ENCODE measurements around the gene RAB31. TPM values are rescaled to one million over a fixed set of nuclear protein-coding genes. Genes with fewer than 3 reads are reported as not detected.

The RAB31 gene
- total RNA-seq (77.1 TPM), polyA plus RNA-seq (ENCODE audit: insufficient read depth, low read depth, low replicate concordance) (17.3 TPM)
- long read RNA-seq, donor 1, full-length matches to known transcripts, result 14 of 14 reads
- long read RNA-seq, donor 1, partial matches to known transcripts, result 0 of 14 reads
- long read RNA-seq, donor 1, other reads (novel, unspliced or antisense), result 0 of 14 reads
- long read RNA-seq, donor 2, full-length matches to known transcripts, result 13 of 13 reads
- long read RNA-seq, donor 2, partial matches to known transcripts, result 0 of 13 reads
- long read RNA-seq, donor 2, other reads (novel, unspliced or antisense), result 0 of 13 reads
- long read RNA-seq, donor 3, full-length matches to known transcripts, result 12 of 12 reads
- long read RNA-seq, donor 3, partial matches to known transcripts, result 0 of 12 reads
- long read RNA-seq, donor 3, other reads (novel, unspliced or antisense), result 0 of 12 reads
- long read RNA-seq, donor 4, full-length matches to known transcripts, result 8 of 8 reads
- long read RNA-seq, donor 4, partial matches to known transcripts, result 0 of 8 reads
- long read RNA-seq, donor 4, other reads (novel, unspliced or antisense), result 0 of 8 reads
- long read RNA-seq, donor 5, result 0 reads
- long read RNA-seq, donor 6, full-length matches to known transcripts, result 5 of 5 reads
- long read RNA-seq, donor 6, partial matches to known transcripts, result 0 of 5 reads
- long read RNA-seq, donor 6, other reads (novel, unspliced or antisense), result 0 of 5 reads
- long read RNA-seq, donor 7, full-length matches to known transcripts, result 62 of 76 reads
- long read RNA-seq, donor 7, partial matches to known transcripts, result 2 of 76 reads
- long read RNA-seq, donor 7, other reads (novel, unspliced or antisense), result 12 of 76 reads
- long read RNA-seq, donor 8, full-length matches to known transcripts, result 9 of 9 reads
- long read RNA-seq, donor 8, partial matches to known transcripts, result 0 of 9 reads
- long read RNA-seq, donor 8, other reads (novel, unspliced or antisense), result 0 of 9 reads
- long read RNA-seq, donor 9, full-length matches to known transcripts, result 2 of 2 reads
- long read RNA-seq, donor 9, partial matches to known transcripts, result 0 of 2 reads
- long read RNA-seq, donor 9, other reads (novel, unspliced or antisense), result 0 of 2 reads
- long read RNA-seq, donor 10, full-length matches to known transcripts, result 8 of 8 reads
- long read RNA-seq, donor 10, partial matches to known transcripts, result 0 of 8 reads
- long read RNA-seq, donor 10, other reads (novel, unspliced or antisense), result 0 of 8 reads

GRCh38 chr18:9708057-9708433 is at the start of gene RAB31:
Gene RAB31 (plus strand): TSS chr18:9708301. CDS start chr18:9708406, 105 bp downstream.
- Histone ChIP-seq H3K4me3 (ENCODE audit: low read length in 3 of 3) (peak within 1 kb of the TSS; percentile 50 to 72 (median 64)), H3K4me1 (ENCODE audit: control insufficient read depth in 2 of 3, insufficient read depth in 2 of 3, low read depth in 1 of 3, low read length in 3 of 3) (peaks cover 0 to 16% (median 0%) of the 10 kb centered on the region in 3 donors), H3K9ac (ENCODE audit: low read length in 3 of 3) (peak within 1 kb of the TSS; percentile 33 to 77 (median 63)), H3K27ac (ENCODE audit: low read depth in 2 of 2, low read length in 2 of 2) (peak within 1 kb of the TSS; percentile 74 to 94), H3K27me3 (ENCODE audit: control insufficient read depth, insufficient read depth, low read length) (no peaks in the 10 kb centered on the region), H3K9me3 (ENCODE audit: control insufficient read depth in 2 of 3, insufficient read depth in 1 of 3, low read length in 3 of 3) (no peaks in the 10 kb centered on the region), H3K36me3 (ENCODE audit: control insufficient read depth in 2 of 3, insufficient read depth in 3 of 3, low read length in 3 of 3) (no peaks in the 10 kb centered on the region)
- intact Hi-C loops (cut with DNase I), result no loop called here
- no peak for TF ChIP-seq CTCF (IDR thresholded peaks at IDR 0.05; ENCODE audit: borderline replicate concordance, extremely low read depth, insufficient read depth)
- FAIRE-seq, result no peak
- peak; percentile 56 to 95 (median 77) for DNase-seq

DNA sequence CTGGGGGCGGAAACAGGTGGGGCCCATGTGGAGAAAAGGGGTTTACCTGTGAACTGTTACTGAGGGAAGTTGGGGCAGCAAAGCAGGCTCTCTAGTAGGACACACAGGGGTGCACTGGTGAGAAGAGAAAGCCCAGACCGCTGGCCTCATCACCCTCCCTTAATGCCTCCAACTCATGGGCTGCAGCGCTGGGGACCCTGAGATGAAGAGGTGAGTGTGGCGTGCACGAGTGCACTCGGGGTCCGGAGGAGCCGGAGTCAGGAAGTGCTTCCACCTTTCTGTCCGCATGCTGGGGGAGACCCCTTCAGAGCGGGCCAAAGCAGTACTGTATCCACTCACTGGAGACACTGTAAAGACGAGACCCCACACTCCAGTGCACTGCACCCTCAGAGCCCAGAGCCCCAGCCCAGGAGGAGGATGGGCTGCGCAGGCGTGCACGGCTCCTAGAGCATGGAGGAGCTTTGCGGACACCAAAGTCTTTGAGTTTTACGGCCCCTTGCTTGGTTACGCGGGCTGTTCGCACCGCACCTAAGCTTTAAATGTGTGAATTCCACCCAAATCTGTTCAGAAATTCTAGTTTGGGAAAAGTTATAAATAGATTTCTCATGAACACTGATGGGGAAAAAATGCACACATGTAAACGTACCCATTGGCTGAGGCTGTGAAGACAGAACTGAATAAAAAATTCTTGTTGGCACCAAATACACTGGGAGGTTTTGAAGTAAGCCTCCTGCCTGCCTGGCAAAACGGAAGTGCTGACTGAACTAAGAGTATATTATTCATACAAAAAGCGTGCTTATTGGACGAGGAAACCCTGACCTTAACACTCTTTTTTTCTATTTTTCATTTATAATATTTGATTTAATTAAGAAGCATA is 48.4 kb upstream of the RAB31 start:
- H3K27me3 ChIP-seq (ENCODE audit: control insufficient read depth, insufficient read depth, low read length), result no peaks in the 10 kb centered on the region
- DNase-seq (no peak), FAIRE-seq (no peak)
- H3K4me1 ChIP-seq (ENCODE audit: control insufficient read depth in 2 of 3, insufficient read depth in 2 of 3, low read depth in 1 of 3, low read length in 3 of 3), result no peaks in the 10 kb centered on the region
- no peak for TF ChIP-seq CTCF (IDR thresholded peaks at IDR 0.05; ENCODE audit: borderline replicate concordance, extremely low read depth, insufficient read depth)
- no peak overlapping the region for H3K27ac ChIP-seq (ENCODE audit: low read depth in 2 of 2, low read length in 2 of 2)
- no peak overlapping the region for H3K9ac ChIP-seq (ENCODE audit: low read length in 3 of 3)
- H3K36me3 ChIP-seq (ENCODE audit: control insufficient read depth in 2 of 3, insufficient read depth in 3 of 3, low read length in 3 of 3), result no peaks in the 10 kb centered on the region
- no peaks in the 10 kb centered on the region for H3K9me3 ChIP-seq (ENCODE audit: control insufficient read depth in 2 of 3, insufficient read depth in 1 of 3, low read length in 3 of 3)
- intact Hi-C loops (cut with DNase I), result no loop called here
- no peak overlapping the region for H3K4me3 ChIP-seq (ENCODE audit: low read length in 3 of 3)

DNA sequence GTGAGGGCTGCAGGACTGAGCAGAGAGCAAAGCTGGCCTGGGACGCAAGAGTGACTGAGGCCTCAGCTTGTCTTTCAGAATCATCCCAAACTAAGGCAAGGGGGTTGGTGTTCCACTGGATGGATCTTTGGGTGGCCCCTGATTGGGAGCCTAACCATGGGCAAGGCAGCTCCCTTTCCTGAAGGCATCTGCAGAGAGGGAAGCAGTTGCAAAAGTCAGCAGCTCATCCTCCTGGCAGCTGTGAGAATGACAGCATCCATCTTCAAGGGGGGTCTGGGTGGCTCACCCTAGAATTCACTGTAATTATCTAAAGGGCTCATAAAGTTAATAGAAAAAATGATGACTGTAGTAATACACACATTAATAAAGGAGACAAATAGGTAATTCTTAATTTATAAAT is 46.5 kb upstream of the RAB31 start:
- Histone ChIP-seq H3K4me3 (ENCODE audit: low read length in 3 of 3) (no peak overlapping the region), H3K9me3 (ENCODE audit: control insufficient read depth in 2 of 3, insufficient read depth in 1 of 3, low read length in 3 of 3) (no peaks in the 10 kb centered on the region), H3K9ac (ENCODE audit: low read length in 3 of 3) (no peak overlapping the region), H3K36me3 (ENCODE audit: control insufficient read depth in 2 of 3, insufficient read depth in 3 of 3, low read length in 3 of 3) (no peaks in the 10 kb centered on the region), H3K4me1 (ENCODE audit: control insufficient read depth in 2 of 3, insufficient read depth in 2 of 3, low read depth in 1 of 3, low read length in 3 of 3) (no peaks in the 10 kb centered on the region), H3K27me3 (ENCODE audit: control insufficient read depth, insufficient read depth, low read length) (no peaks in the 10 kb centered on the region), H3K27ac (ENCODE audit: low read depth in 2 of 2, low read length in 2 of 2) (no peak overlapping the region)
- DNase-seq (no peak), FAIRE-seq (no peak)
- TF ChIP-seq CTCF (IDR thresholded peaks at IDR 0.05; ENCODE audit: borderline replicate concordance, extremely low read depth, insufficient read depth), result no peak
- intact Hi-C loops (cut with DNase I), result no loop called here
